ENCODE measurements around the gene SLC3A2. TPM values are rescaled to one million over a fixed set of nuclear protein-coding genes. Genes with fewer than 3 reads are reported as not detected.

SLC3A2 gene
- total and polyA plus RNA-seq, 2 of the 13 experiments (the other 11 are each of a cell fraction or from before 2014, with no cell fraction given), result 213 to 226 TPM

GRCh38 chr11:62855571-62856332 is 24.9 kb upstream of the SLC3A2 start (continued):
- TF ChIP-seq ZBTB4 (CRISPR knock-in tag; IDR thresholded peaks at IDR 0.05; ENCODE audit: borderline replicate concordance), result 0 out of 2 replicates have a peak, but pooled peaks have one; percentile 32
- peak; percentile 86; the same call in 1 of the 2 replicates for TF ChIP-seq ZNF703 (CRISPR knock-in tag; IDR thresholded peaks at IDR 0.05; ENCODE audit: borderline replicate concordance)
- no peak; the same call in 1 of the 2 replicates for TF ChIP-seq STAG1 (CRISPR knock-in tag; IDR thresholded peaks at IDR 0.05)
- no peak for TF ChIP-seq MATR3 (CRISPR knock-in tag; IDR thresholded peaks at IDR 0.05)
- no peak for TF ChIP-seq ATF1 (CRISPR knock-in tag; IDR thresholded peaks at IDR 0.05)
- peak; percentile 26 for TF ChIP-seq TBL1XR1 (IDR thresholded peaks at IDR 0.05; ENCODE audit: borderline replicate concordance, low read length, partially characterized antibody)
- no peak for TF ChIP-seq REXO4 (CRISPR knock-in tag; IDR thresholded peaks at IDR 0.05; ENCODE audit: borderline replicate concordance)
- TF ChIP-seq NR2F2 (IDR thresholded peaks at IDR 0.05; ENCODE audit: borderline replicate concordance, low read depth), result peak; percentile 45; the same call in 1 of the 2 replicates
- TF ChIP-seq ZZZ3 (CRISPR knock-in tag; IDR thresholded peaks at IDR 0.05; ENCODE audit: borderline replicate concordance), result peak; percentile 83
- TF ChIP-seq ZBTB33 (CRISPR knock-in tag; IDR thresholded peaks at IDR 0.05), result peak; percentile 14
- no peak; the same call in 1 of the 2 replicates for TF ChIP-seq ZNF570 (CRISPR knock-in tag; IDR thresholded peaks at IDR 0.05; ENCODE audit: borderline replicate concordance)
- TF ChIP-seq TFAP4 (IDR thresholded peaks at IDR 0.05; ENCODE audit: borderline replicate concordance, low read depth), result peak; percentile 75
- TF ChIP-seq ZBTB26 (CRISPR knock-in tag; IDR thresholded peaks at IDR 0.05; ENCODE audit: borderline replicate concordance), result peak; percentile 87; the same call in 1 of the 2 replicates
- peak; percentile 88 for TF ChIP-seq GMEB1 (CRISPR knock-in tag; IDR thresholded peaks at IDR 0.05; ENCODE audit: borderline replicate concordance)
- peak; percentile 92 for TF ChIP-seq NAIF1 (CRISPR knock-in tag; IDR thresholded peaks at IDR 0.05; ENCODE audit: borderline replicate concordance)
- TF ChIP-seq MLX (CRISPR knock-in tag; IDR thresholded peaks at IDR 0.05), result peak; percentile 78
